ENCODE data around the gene MBNL2. TPM values are rescaled to one million over a fixed set of nuclear protein-coding genes. Genes with fewer than 3 reads are reported as not detected.

MBNL2 gene
- total and polyA plus RNA-seq, 2 of the 4 experiments (the other 2 are of a cell fraction) = 26.9 to 103 TPM

DNA sequence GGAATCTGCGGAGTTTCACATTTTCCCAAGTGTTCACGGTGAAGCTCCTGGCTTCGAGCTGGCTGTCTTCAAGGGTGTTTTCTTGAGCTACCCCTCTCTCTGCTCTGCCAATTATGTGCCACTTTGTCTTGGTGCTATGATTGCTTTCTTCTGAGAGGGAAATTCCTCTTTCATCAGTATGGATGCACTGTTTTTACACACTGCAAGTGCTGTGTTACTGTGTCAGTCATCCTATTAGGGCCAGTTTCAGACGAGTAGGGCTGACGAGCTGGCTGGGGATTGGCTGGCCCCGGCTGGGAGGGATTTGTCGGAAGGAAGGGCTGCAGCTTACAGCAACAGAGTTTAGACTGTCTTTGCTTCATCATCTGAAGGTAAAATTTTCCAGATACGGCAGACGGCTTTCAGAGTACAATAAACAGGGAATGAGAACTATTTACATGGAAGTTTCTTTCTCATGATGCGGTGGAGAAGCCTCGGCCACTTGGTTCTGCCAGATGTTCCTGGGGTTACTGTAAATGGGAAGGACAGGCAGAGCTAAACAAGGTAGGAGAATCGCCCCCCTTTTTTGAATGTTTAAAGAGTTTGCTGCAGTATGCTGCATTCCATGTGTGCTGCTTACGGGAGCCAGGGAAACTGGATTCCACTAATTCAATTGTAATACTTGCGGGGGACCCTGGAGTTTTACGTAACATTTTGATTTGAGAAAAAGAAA, at the start of gene MBNL2 (continued):
- TF ChIP-seq, protein P1, sequence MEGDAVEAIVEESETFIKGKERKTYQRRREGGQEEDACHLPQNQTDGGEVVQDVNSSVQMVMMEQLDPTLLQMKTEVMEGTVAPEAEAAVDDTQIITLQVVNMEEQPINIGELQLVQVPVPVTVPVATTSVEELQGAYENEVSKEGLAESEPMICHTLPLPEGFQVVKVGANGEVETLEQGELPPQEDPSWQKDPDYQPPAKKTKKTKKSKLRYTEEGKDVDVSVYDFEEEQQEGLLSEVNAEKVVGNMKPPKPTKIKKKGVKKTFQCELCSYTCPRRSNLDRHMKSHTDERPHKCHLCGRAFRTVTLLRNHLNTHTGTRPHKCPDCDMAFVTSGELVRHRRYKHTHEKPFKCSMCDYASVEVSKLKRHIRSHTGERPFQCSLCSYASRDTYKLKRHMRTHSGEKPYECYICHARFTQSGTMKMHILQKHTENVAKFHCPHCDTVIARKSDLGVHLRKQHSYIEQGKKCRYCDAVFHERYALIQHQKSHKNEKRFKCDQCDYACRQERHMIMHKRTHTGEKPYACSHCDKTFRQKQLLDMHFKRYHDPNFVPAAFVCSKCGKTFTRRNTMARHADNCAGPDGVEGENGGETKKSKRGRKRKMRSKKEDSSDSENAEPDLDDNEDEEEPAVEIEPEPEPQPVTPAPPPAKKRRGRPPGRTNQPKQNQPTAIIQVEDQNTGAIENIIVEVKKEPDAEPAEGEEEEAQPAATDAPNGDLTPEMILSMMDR (conservative IDR thresholded peaks at IDR 0.05; ENCODE audit: low read depth, low read length) = no peak
- TF ChIP-seq NFE2L2 (IDR thresholded peaks at IDR 0.05; ENCODE audit: low read depth, low read length) = no peak

DNA sequence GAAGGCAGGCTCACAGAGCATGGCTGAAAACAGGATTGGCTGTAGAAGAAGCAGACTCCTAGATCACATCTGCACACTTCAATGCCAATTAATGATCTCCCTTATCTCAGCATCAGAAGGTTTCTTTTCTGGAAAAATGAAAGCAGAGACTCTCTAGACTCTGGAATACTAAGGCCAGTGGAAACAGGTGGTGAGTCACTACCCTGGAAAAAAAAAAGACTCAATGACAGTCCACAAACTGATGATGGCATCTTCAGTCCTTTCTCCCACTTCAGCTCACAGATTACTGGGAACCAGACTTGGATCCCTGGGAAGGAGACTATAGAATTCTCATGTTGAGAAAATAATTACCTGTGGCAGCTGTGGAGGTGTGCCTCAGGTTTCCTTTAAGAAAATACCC, 47.5 kb upstream of the MBNL2 start:
- no peak overlapping the region for H2AK5ac ChIP-seq (ENCODE audit: low read depth, low read length)
- in situ Hi-C loops (cut with MboI; ENCODE audit: low sequenced_read_pairs) (no loop called here), dilution Hi-C loops (cut with HindIII; ENCODE audit: low sequenced_read_pairs, unreplicated experiment) (no loop called here), intact Hi-C loops (cut with micrococcal nuclease) (no loop called here)
- H3K23ac ChIP-seq (ENCODE audit: low read depth, low read length) = no peak overlapping the region
- ChIA-PET CTCF (interaction anchor here (1.1 kb wide), 1 partner anchor 38 kb away, joined by 3 read pairs; no protein-coding TSS in a partner anchor), POLR2A (ENCODE audit: unreplicated experiment) (no interaction called here)
- H3K56ac ChIP-seq (ENCODE audit: extremely low read depth, insufficient read depth, low read length) = no peak overlapping the region
- H3K79me1 ChIP-seq (ENCODE audit: low read depth in 1 of 2, low read length in 2 of 2) = no peaks in the 10 kb centered on the region
- H3K18ac ChIP-seq (ENCODE audit: low read depth, low read length) = no peak overlapping the region
- no peak for ATAC-seq (ENCODE audit: low read depth)
- H4K91ac ChIP-seq (ENCODE audit: insufficient read depth, low read depth, low read length) = no peak overlapping the region
- no peak overlapping the region for H3K4me3 ChIP-seq (ENCODE audit: insufficient read depth, low read depth, low read length)
- no peak overlapping the region for H2BK5ac ChIP-seq (ENCODE audit: low read depth, low read length, poor library complexity, severe bottlenecking)
- H2BK120ac ChIP-seq (ENCODE audit: low read depth, low read length) = no peak overlapping the region
- BruUV-seq (replicated peaks) = no TSS peak
- no peak overlapping the region for H3K4me2 ChIP-seq (ENCODE audit: low read depth, low read length)
- no peak overlapping the region for H2BK15ac ChIP-seq (ENCODE audit: low read depth, low read length)
- H2BK20ac ChIP-seq (ENCODE audit: low read depth, low read length) = no peak overlapping the region
- H4K8ac ChIP-seq (ENCODE audit: low read depth in 2 of 2, low read length in 2 of 2) = no peak overlapping the region
- H3K9me1 ChIP-seq (ENCODE audit: insufficient read depth, low read length) = no peaks in the 10 kb centered on the region
- peaks cover 12% of the 10 kb centered on the region for H3K27me3 ChIP-seq (ENCODE audit: control insufficient read depth, insufficient read depth, low read length)
- H3K4ac ChIP-seq (ENCODE audit: low read depth, low read length) = no peak overlapping the region
- H3K14ac ChIP-seq (replicated peaks; ENCODE audit: low read depth, low read length) = no peak overlapping the region
- no peak overlapping the region for H2AFZ ChIP-seq (replicated peaks; ENCODE audit: low read length, poor library complexity)
- no peaks in the 10 kb centered on the region for H4K20me1 ChIP-seq (ENCODE audit: insufficient read depth, low read length)
- H3K9ac ChIP-seq (ENCODE audit: low read depth, low read length) = no peak overlapping the region
- no peak overlapping the region for H2AK9ac ChIP-seq (replicated peaks; ENCODE audit: low read depth, low read length, poor library complexity)
- H3K4me1 ChIP-seq (ENCODE audit: control insufficient read depth, insufficient read depth, low read length) = no peaks in the 10 kb centered on the region
- H3K27ac ChIP-seq (ENCODE audit: insufficient read depth, low read length) = no peak overlapping the region
- no peaks in the 10 kb centered on the region for H3K9me3 ChIP-seq (ENCODE audit: control insufficient read depth, insufficient read depth, low read length)
- no peak for DNase-seq
- no peak overlapping the region for H4K5ac ChIP-seq (ENCODE audit: low read depth, low read length)
- H3K36me3 ChIP-seq (ENCODE audit: control insufficient read depth, insufficient read depth, low read length) = no peaks in the 10 kb centered on the region
- TF ChIP-seq FOS (IDR thresholded peaks at IDR 0.05; ENCODE audit: low read depth, low read length) (no peak), CHD1 (IDR thresholded peaks at IDR 0.05; ENCODE audit: low read depth, low read length) (no peak), SMC3 (IDR thresholded peaks at IDR 0.05; ENCODE audit: low read depth, low read length) (no peak), RFX5 (IDR thresholded peaks at IDR 0.05; ENCODE audit: low read depth, low read length) (no peak), NFE2L2 (IDR thresholded peaks at IDR 0.05; ENCODE audit: low read depth, low read length) (no peak), MXI1 (IDR thresholded peaks at IDR 0.05; ENCODE audit: borderline replicate concordance, low read depth, low read length) (no peak), CEBPB (IDR thresholded peaks at IDR 0.05; ENCODE audit: low read depth, low read length) (no peak), POLR2A (IDR thresholded peaks at IDR 0.05; ENCODE audit: low read depth, low read length) (no peak), BHLHE40 (IDR thresholded peaks at IDR 0.05; ENCODE audit: low read depth, low read length) (no peak), RCOR1 (IDR thresholded peaks at IDR 0.05; ENCODE audit: insufficient replicate concordance, low read length) (no peak)
- TF ChIP-seq, protein P2, sequence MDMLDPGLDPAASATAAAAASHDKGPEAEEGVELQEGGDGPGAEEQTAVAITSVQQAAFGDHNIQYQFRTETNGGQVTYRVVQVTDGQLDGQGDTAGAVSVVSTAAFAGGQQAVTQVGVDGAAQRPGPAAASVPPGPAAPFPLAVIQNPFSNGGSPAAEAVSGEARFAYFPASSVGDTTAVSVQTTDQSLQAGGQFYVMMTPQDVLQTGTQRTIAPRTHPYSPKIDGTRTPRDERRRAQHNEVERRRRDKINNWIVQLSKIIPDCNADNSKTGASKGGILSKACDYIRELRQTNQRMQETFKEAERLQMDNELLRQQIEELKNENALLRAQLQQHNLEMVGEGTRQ (IDR thresholded peaks at IDR 0.05; ENCODE audit: low read depth, low read length) = no peak
- TF ChIP-seq, protein P1 (conservative IDR thresholded peaks at IDR 0.05; ENCODE audit: low read depth, low read length) = no peak

Data from IMR-90 (cell line).